HUES48 (cell line): ENCODE measurements around the gene KDM4C.
"Not testable (repeated sequence)": the region's sequence is repeated elsewhere in the genome, so short reads cannot be mapped to it uniquely, and the experiment has no call there.

Source experiments
- H3K27ac ChIP-seq: one replicate; pipeline ENCODE4 v1.7.0; 2013; ENCODE audit warnings: low read depth, low read length, inconsistent platforms
- H3K27me3 ChIP-seq: 2 replicates; pipeline ENCODE4 v1.6.1; 2013; ENCODE audit warnings: mild to moderate bottlenecking, low read length; ENCODE audit not compliant: control insufficient read depth, insufficient read depth
- H3K36me3 ChIP-seq: 2 replicates; pipeline ENCODE4 v1.6.1; 2013; ENCODE audit warnings: low read length; ENCODE audit not compliant: control insufficient read depth, insufficient read depth
- H3K4me1 ChIP-seq: 2 replicates; pipeline ENCODE4 v1.6.1; 2013; ENCODE audit warnings: mild to moderate bottlenecking, low read length; ENCODE audit not compliant: control insufficient read depth, insufficient read depth
- H3K4me3 ChIP-seq: 2 replicates; pipeline ENCODE4 v1.5.1; 2013; ENCODE audit warnings: mild to moderate bottlenecking, low read depth, low read length
- H3K9ac ChIP-seq: 2 replicates; pipeline ENCODE4 v1.6.1; 2013; ENCODE audit warnings: mild to moderate bottlenecking, low read depth, low read length, moderate library complexity
- H3K9me3 ChIP-seq: 2 replicates; pipeline ENCODE4 v1.6.1; 2013; ENCODE audit warnings: low read length; ENCODE audit not compliant: control insufficient read depth, insufficient read depth

Gene KDM4C

DNA sequence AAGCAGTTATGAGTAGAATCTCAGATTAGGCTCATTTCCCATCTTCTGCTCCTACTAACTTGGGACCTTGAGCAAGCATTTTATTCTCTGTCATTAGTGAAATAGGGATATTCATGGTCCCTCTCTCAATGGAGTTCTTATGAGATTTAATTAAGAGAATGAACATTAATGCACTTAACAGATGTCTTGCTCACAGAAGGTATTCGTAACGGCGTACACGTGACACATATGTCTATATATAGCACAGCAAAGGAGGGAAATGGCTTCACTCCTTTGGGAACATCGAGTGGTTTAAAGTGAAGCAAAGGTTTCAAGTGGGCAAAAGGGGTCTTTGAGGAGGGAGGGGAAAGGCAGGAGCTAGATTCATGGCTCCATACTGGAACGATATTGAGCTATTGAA, 24.6 kb downstream of the KDM4C start:
- Histone ChIP-seq H3K9me3 (no peaks in the 10 kb centered on the region), H3K4me3 (no peak overlapping the region), H3K4me1 (peaks cover 32% of the 10 kb centered on the region), H3K9ac (no peak overlapping the region), H3K36me3 (no peaks in the 10 kb centered on the region), H3K27me3 (no peaks in the 10 kb centered on the region), H3K27ac (no peak overlapping the region)

DNA sequence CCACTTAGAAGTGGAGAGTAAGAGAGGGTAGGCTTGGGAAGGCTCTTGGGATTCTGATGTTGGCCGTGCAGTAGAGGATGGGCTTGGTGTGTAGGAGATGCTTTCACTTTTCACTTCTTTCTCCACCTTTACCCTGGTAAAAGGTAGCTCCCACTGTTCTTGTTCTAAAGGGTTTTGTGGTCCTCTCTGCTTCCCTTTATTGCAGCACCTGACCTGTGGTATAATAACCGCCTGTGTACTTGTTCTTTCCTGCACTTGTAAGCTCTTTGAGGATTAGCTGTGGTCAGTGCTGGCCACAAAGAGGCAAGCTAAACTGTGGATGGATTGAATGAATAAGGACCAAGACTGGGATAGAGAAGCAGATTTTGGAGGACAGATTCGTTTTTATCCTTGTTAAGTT, 25.2 kb downstream of the KDM4C start:
- H3K9ac ChIP-seq, result no peak overlapping the region
- no peak overlapping the region for H3K4me3 ChIP-seq
- no peaks in the 10 kb centered on the region for H3K27me3 ChIP-seq
- peaks cover 32% of the 10 kb centered on the region for H3K4me1 ChIP-seq
- no peaks in the 10 kb centered on the region for H3K36me3 ChIP-seq
- H3K9me3 ChIP-seq, result no peaks in the 10 kb centered on the region
- no peak overlapping the region for H3K27ac ChIP-seq

DNA sequence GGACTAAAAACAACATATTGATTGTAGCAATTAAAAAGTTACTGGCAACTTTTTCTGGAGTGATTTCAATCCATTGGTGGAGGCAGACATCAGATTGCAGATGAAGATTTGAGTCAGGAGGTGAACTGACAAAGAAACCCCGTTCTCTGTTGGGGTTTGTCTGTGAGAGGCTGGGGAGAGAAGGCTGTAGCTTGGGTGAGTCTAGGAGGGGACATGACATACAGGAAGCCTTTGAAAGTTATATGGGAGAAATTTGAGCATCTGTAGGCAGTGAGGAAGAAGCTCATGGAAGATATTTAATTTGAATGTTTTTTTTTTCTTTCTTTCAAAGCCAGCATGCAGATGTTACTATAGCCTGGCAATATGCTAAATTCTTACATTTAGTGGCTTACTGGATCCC, 26.0 kb downstream of the KDM4C start:
- no peak overlapping the region for H3K9ac ChIP-seq
- no peaks in the 10 kb centered on the region for H3K9me3 ChIP-seq
- H3K36me3 ChIP-seq, result no peaks in the 10 kb centered on the region
- H3K27ac ChIP-seq, result no peak overlapping the region
- peaks cover 37% of the 10 kb centered on the region for H3K4me1 ChIP-seq
- no peak overlapping the region for H3K4me3 ChIP-seq
- H3K27me3 ChIP-seq, result no peaks in the 10 kb centered on the region

GRCh38 chr9:6785682-6786081, 27.9 kb downstream of the KDM4C start:
- H3K9me3 ChIP-seq, result no peaks in the 10 kb centered on the region
- H3K4me3 ChIP-seq, result no peak overlapping the region
- H3K9ac ChIP-seq, result no peak overlapping the region
- H3K27ac ChIP-seq, result no peak overlapping the region
- H3K27me3 ChIP-seq, result no peaks in the 10 kb centered on the region
- H3K4me1 ChIP-seq, result peaks cover 24% of the 10 kb centered on the region
- H3K36me3 ChIP-seq, result no peaks in the 10 kb centered on the region

- H3K9me3 ChIP-seq, result no peaks in the 10 kb centered on the region
- H3K27me3 ChIP-seq, result no peaks in the 10 kb centered on the region
- no peak overlapping the region for H3K4me3 ChIP-seq
- H3K4me1 ChIP-seq, result peaks cover 24% of the 10 kb centered on the region
- H3K36me3 ChIP-seq, result no peaks in the 10 kb centered on the region
- peak overlapping the region; percentile 57 for H3K27ac ChIP-seq
- no peak overlapping the region for H3K9ac ChIP-seq
Observed at GRCh38 chr9:6787793-6788161, 30.0 kb downstream of the KDM4C start.

GRCh38 chr9:6788162-6789016, 30.6 kb downstream of the KDM4C start:
- H3K9ac ChIP-seq, result no peak overlapping the region

DNA sequence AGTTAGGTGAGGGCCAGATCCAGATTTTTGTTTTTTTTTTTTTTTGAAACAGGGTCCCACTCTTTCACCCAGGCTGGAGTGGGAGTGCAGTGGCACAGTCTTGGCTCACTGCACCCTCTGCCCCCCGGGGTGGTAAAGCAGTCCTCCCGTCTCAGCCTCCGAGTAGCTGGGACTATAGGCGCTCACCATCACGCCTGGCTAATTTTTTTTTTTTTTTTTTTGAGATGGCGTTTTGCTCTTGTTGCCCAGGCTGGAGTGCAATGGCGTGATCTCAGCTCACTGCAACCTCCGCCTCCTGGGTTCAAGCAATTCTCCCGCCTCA, 31.2 kb downstream of the KDM4C start:
- not testable (repeated sequence) for H3K4me3 ChIP-seq, H3K27ac ChIP-seq, H3K9me3 ChIP-seq, H3K9ac ChIP-seq, H3K36me3 ChIP-seq, H3K27me3 ChIP-seq
- peaks cover 18% of the 10 kb centered on the region for H3K4me1 ChIP-seq

More at GRCh38 chr9:6788162-6789016, 30.6 kb downstream of the KDM4C start:
- no peak overlapping the region for H3K4me3 ChIP-seq
- peaks cover 24% of the 10 kb centered on the region for H3K4me1 ChIP-seq
- H3K9me3 ChIP-seq, result no peaks in the 10 kb centered on the region
- H3K27me3 ChIP-seq, result no peaks in the 10 kb centered on the region
- peak overlapping the region; percentile 57 for H3K27ac ChIP-seq
- H3K36me3 ChIP-seq, result no peaks in the 10 kb centered on the region

GRCh38 chr9:6790866-6791265, 33.1 kb downstream of the KDM4C start:
- H3K27me3 ChIP-seq, result no peaks in the 10 kb centered on the region
- H3K9me3 ChIP-seq, result no peaks in the 10 kb centered on the region
- peaks cover 18% of the 10 kb centered on the region for H3K4me1 ChIP-seq
- H3K9ac ChIP-seq, result no peak overlapping the region
- H3K4me3 ChIP-seq, result no peak overlapping the region
- no peak overlapping the region for H3K27ac ChIP-seq
- peaks cover 14% of the 10 kb centered on the region; the same call in 1 of the 2 replicates for H3K36me3 ChIP-seq

- no peak overlapping the region for H3K4me3 ChIP-seq
- H3K9me3 ChIP-seq, result no peaks in the 10 kb centered on the region
- no peaks in the 10 kb centered on the region for H3K27me3 ChIP-seq
- peaks cover 14% of the 10 kb centered on the region for H3K36me3 ChIP-seq
- no peak overlapping the region for H3K27ac ChIP-seq
- peaks cover 6% of the 10 kb centered on the region for H3K4me1 ChIP-seq
- H3K9ac ChIP-seq, result no peak overlapping the region
Observed at GRCh38 chr9:6793203-6793602, 35.4 kb downstream of the KDM4C start.

DNA sequence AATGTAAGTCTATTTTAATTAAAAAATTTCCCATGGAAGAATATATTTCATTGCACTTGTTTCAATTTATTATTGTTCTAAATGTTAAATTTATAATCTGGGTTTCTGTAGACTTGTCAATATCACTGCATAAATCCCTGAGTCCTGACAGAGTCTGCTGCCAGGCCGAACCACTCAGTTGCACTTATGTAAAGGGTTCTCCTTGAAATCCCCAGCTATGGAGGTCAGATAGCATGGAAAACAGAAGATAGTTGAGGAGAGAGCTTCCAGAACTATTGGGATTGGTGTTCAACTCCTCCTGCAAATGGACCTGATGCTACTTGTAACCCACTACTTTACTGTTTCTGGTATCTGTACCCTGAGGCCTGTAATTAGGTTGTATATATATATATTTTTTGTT, 37.2 kb downstream of the KDM4C start:
- Histone ChIP-seq H3K36me3 (peaks cover 14% of the 10 kb centered on the region), H3K27me3 (no peaks in the 10 kb centered on the region)

DNA sequence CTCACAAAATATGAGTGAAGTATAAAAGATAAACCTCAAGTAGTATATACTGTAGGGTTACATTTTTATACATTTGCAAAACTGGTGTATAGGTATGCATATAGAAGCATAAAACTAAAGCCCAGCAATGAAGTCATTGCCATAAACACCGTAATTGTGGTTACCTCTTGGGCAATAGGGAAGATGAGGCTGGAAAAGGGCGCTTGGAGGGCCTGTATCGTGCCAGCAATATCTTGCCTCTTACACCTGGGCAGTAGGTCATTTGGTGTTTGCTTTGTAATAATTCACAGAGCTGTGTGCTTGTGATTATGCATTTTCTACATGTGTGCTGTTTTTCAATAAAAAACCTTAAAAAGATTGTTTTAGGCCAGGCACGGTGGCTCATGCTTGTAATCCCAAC, 45.2 kb downstream of the KDM4C start:
- H3K27ac ChIP-seq, result no peak overlapping the region
- H3K4me3 ChIP-seq, result no peak overlapping the region
- H3K9me3 ChIP-seq, result peaks cover 15% of the 10 kb centered on the region; the same call in 1 of the 2 replicates
- peaks cover 11% of the 10 kb centered on the region for H3K36me3 ChIP-seq
- no peaks in the 10 kb centered on the region for H3K4me1 ChIP-seq
- H3K27me3 ChIP-seq, result no peaks in the 10 kb centered on the region
- no peak overlapping the region for H3K9ac ChIP-seq

More for the DNA sequence above, 37.2 kb downstream of the KDM4C start:
- H3K9ac ChIP-seq, result no peak overlapping the region
- no peaks in the 10 kb centered on the region for H3K4me1 ChIP-seq
- peaks cover 7% of the 10 kb centered on the region; the same call in 1 of the 2 replicates for H3K9me3 ChIP-seq
- no peak overlapping the region for H3K27ac ChIP-seq
- no peak overlapping the region for H3K4me3 ChIP-seq
